ENCODE measurements around the gene RNF5.

RNF5 gene

DNA sequence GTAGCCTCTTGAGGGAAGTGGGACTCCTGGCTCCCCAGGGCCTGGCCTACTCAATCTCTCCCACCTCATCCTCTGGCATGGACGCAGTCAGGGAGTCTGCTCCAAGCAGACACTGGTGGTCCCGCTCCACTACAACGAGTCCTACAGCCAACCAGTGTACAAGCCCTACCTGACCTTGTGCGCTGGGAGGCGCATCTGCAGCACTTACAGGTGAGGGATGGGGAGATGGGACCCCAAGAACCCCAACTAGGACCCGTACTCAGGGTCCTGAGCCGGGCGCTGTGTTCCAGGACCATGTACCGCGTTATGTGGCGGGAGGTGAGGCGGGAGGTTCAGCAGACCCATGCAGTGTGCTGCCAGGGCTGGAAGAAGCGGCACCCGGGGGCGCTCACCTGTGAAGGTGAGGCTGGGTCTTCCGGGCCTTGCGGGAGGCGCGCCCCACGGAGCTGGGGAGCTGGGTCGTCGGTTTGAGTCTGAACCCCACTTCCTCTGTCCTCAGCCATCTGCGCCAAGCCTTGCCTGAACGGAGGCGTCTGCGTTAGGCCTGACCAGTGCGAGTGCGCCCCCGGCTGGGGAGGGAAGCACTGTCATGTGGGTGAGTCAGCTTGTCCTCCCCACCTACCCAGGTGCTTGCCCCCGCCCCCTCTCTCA lies 11.7 kb upstream of the RNF5 start:
- no peaks in the 10 kb centered on the region for H3K4me1 ChIP-seq (ENCODE audit: insufficient read depth, low read length, poor library complexity, severe bottlenecking)
- no peaks in the 10 kb centered on the region for H3K9me3 ChIP-seq (ENCODE audit: insufficient read depth, low read depth, low read length)
- H3K27me3 ChIP-seq (ENCODE audit: insufficient read depth, low read length, poor library complexity, severe bottlenecking) = no peaks in the 10 kb centered on the region
- H3K79me2 ChIP-seq (ENCODE audit: insufficient read depth, low read length) = no peaks in the 10 kb centered on the region
- no peak overlapping the region for H3K4me2 ChIP-seq (ENCODE audit: low read depth, low read length, poor library complexity, severe bottlenecking)
- no peaks in the 10 kb centered on the region for H3F3A ChIP-seq (ENCODE audit: low read depth)
- TF ChIP-seq, protein P1, sequence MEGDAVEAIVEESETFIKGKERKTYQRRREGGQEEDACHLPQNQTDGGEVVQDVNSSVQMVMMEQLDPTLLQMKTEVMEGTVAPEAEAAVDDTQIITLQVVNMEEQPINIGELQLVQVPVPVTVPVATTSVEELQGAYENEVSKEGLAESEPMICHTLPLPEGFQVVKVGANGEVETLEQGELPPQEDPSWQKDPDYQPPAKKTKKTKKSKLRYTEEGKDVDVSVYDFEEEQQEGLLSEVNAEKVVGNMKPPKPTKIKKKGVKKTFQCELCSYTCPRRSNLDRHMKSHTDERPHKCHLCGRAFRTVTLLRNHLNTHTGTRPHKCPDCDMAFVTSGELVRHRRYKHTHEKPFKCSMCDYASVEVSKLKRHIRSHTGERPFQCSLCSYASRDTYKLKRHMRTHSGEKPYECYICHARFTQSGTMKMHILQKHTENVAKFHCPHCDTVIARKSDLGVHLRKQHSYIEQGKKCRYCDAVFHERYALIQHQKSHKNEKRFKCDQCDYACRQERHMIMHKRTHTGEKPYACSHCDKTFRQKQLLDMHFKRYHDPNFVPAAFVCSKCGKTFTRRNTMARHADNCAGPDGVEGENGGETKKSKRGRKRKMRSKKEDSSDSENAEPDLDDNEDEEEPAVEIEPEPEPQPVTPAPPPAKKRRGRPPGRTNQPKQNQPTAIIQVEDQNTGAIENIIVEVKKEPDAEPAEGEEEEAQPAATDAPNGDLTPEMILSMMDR (conservative IDR thresholded peaks at IDR 0.05; ENCODE audit: low read length) = no peak
- TF ChIP-seq EZH2phosphoT487 (IDR thresholded peaks at IDR 0.05; ENCODE audit: borderline replicate concordance) = no peak
- H4K20me1 ChIP-seq (ENCODE audit: insufficient read depth, low read length, poor library complexity, severe bottlenecking) = no peaks in the 10 kb centered on the region
- H3K36me3 ChIP-seq (ENCODE audit: insufficient read depth, low read length) = peaks cover 17% of the 10 kb centered on the region; the same call in 1 of the 2 replicates
- H2AFZ ChIP-seq (ENCODE audit: low read length) = no peak overlapping the region
- no peak overlapping the region for H3K9ac ChIP-seq (ENCODE audit: low read depth, low read length, poor library complexity, severe bottlenecking)
- H3K9me2 ChIP-seq (replicated peaks; ENCODE audit: low read depth, low read length) = no peaks in the 10 kb centered on the region
- no peak overlapping the region for H3K4me3 ChIP-seq (ENCODE audit: low read length, poor library complexity, severe bottlenecking)

- Histone ChIP-seq H4K20me1 (ENCODE audit: insufficient read depth, low read length, poor library complexity, severe bottlenecking) (no peaks in the 10 kb centered on the region), H3K79me2 (ENCODE audit: insufficient read depth, low read length) (no peaks in the 10 kb centered on the region), H3K9me3 (ENCODE audit: insufficient read depth, low read depth, low read length) (no peaks in the 10 kb centered on the region), H3K9ac (ENCODE audit: low read depth, low read length, poor library complexity, severe bottlenecking) (no peak overlapping the region), H3K4me3 (ENCODE audit: low read length, poor library complexity, severe bottlenecking) (no peak overlapping the region), H3K4me2 (ENCODE audit: low read depth, low read length, poor library complexity, severe bottlenecking) (no peak overlapping the region), H3K27me3 (ENCODE audit: insufficient read depth, low read length, poor library complexity, severe bottlenecking) (no peaks in the 10 kb centered on the region), H3F3A (ENCODE audit: low read depth) (no peaks in the 10 kb centered on the region), H3K9me2 (replicated peaks; ENCODE audit: low read depth, low read length) (no peaks in the 10 kb centered on the region), H2AFZ (ENCODE audit: low read length) (no peak overlapping the region), H3K36me3 (ENCODE audit: insufficient read depth, low read length) (peaks cover 17% of the 10 kb centered on the region; the same call in 1 of the 2 replicates), H3K4me1 (ENCODE audit: insufficient read depth, low read length, poor library complexity, severe bottlenecking) (no peaks in the 10 kb centered on the region)
- TF ChIP-seq, protein P1 (conservative IDR thresholded peaks at IDR 0.05; ENCODE audit: low read length) = no peak
- no peak for TF ChIP-seq EZH2phosphoT487 (IDR thresholded peaks at IDR 0.05; ENCODE audit: borderline replicate concordance)
These were observed 10.9 kb upstream of the RNF5 start for GRCh38 chr6:32167154-32167760.

DNA sequence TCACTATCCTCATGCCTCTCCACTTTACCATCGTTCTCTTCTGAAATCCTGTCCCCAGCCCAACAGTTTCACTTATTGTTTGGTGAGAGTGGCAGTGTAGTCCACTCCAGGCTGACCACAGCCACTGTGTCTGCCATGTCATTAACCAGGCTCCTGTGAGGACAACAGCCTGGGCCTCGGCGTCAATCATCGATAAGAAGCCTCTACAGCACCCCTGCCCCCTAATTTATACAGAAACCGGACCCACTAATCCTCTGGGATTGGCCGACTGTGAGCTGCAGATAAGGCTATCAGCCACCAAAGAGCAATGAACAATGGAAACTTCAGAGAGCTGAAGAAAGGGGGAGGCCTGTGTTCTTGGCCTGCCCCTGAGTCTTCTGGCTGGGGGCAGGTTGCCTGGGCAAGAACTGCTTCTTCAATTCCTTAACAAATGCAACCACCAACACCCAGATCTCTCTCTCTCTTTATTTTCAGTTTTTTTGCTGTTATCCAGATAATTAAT lies 10.4 kb upstream of the RNF5 start:
- no peak overlapping the region for H3K4me2 ChIP-seq (ENCODE audit: low read depth, low read length, poor library complexity, severe bottlenecking)
- no peaks in the 10 kb centered on the region for H4K20me1 ChIP-seq (ENCODE audit: insufficient read depth, low read length, poor library complexity, severe bottlenecking)
- H3K4me3 ChIP-seq (ENCODE audit: low read length, poor library complexity, severe bottlenecking) = no peak overlapping the region
- no peak for TF ChIP-seq EZH2phosphoT487 (IDR thresholded peaks at IDR 0.05; ENCODE audit: borderline replicate concordance)
- TF ChIP-seq, protein P1 (conservative IDR thresholded peaks at IDR 0.05; ENCODE audit: low read length) = no peak
- H3K79me2 ChIP-seq (ENCODE audit: insufficient read depth, low read length) = no peaks in the 10 kb centered on the region
- H3K9ac ChIP-seq (ENCODE audit: low read depth, low read length, poor library complexity, severe bottlenecking) = no peak overlapping the region
- H3K27me3 ChIP-seq (ENCODE audit: insufficient read depth, low read length, poor library complexity, severe bottlenecking) = no peaks in the 10 kb centered on the region
- H2AFZ ChIP-seq (ENCODE audit: low read length) = no peak overlapping the region
- H3K9me2 ChIP-seq (replicated peaks; ENCODE audit: low read depth, low read length) = no peaks in the 10 kb centered on the region
- H3K4me1 ChIP-seq (ENCODE audit: insufficient read depth, low read length, poor library complexity, severe bottlenecking) = peaks cover 1% of the 10 kb centered on the region
- no peaks in the 10 kb centered on the region for H3F3A ChIP-seq (ENCODE audit: low read depth)
- no peaks in the 10 kb centered on the region for H3K9me3 ChIP-seq (ENCODE audit: insufficient read depth, low read depth, low read length)
- H3K36me3 ChIP-seq (ENCODE audit: insufficient read depth, low read length) = peaks cover 17% of the 10 kb centered on the region; the same call in 1 of the 2 replicates

All from Loucy (cell line).